RPMI8226 (cell line): ENCODE data around the gene UBE2L3.
"Not testable (repeated sequence)": the region's sequence is repeated elsewhere in the genome, so short reads cannot be mapped to it uniquely, and the experiment has no call there.

Experiments
- DNase-seq: peaks from one replicate; pipeline ENCODE4 v3.0.0-alpha.2; 2015

Gene UBE2L3

DNA sequence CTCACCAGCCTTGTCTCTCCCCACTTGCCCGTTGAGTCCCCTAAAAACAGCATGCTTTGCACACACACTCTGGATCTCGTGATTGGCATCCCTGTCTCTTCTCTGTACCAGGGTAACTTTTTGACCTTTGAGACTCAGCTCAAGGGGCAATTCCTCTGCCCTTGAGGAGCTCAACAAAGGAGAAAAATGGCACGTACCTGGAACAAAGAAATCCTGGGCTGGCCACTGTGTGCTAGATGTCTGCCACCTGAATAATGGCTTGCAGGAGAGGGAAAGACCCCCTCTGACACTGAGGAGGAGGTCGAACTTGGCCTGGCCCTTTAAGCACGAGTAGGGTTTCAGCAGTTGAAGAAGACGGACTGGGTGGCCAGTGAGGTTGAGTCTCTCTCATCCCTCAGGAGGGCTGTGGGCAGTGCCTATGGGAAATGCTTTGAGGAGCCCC, 5.8 kb downstream of the UBE2L3 start:
- no peak for DNase-seq

GRCh38 chr22:21573750-21574494, 6.4 kb downstream of the UBE2L3 start:
- DNase-seq, result no peak

- DNase-seq, result no peak
Measured at GRCh38 chr22:21579474-21579851, 11.9 kb downstream of the UBE2L3 start.

DNA sequence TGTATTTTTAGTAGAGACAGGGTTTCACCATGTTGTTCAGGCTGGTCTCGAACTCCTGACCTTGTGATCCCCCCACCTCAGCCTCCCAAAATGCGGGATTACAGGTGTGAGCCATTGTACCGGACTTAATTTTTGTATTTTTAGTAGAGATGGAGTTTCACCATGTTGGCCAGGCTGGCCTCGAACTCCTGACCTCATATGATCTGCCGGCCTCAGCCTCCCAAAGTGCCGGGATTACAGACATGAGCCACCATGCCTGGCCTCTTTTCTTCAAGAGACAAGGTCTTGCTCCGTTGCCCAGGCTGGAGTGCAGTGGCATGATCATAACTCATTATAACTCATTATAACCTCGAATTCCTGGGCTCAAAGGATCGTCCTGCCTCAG, 13.1 kb downstream of the UBE2L3 start:
- not testable (repeated sequence) for DNase-seq

DNA sequence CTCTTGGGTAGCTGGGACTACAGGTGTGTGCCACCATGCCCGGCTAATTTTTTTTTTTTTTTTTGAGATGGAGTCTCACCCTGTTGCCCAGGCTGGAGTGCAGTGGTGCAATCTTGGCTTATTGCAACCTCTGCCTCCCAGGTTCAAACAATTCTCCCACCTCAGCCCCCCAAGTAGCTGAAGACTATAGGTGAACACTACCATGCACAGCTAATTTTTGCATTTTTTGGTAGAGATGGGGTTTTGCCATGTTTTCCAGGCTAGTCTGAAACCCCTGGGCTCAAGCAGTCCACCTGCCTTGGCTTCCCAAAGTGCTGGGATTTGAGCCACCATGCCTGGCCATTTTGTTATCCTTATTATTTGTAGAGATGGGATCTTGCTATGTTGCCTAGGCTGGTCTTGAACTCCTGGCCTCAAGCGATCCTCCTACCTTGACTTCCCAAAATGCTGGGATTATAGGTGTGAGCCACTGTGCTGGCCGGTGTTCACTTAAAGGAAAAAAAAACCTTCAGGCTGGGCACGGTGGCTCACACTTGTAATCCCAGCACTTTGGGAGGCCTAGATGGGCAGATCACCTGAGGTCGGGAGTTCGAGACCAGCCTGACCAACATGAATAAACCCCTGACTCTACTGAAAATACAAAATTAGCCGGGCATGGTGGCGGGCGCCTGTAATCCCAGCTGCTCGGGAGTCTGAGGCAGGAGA, 13.6 kb downstream of the UBE2L3 start:
- not testable (repeated sequence) for DNase-seq

DNA sequence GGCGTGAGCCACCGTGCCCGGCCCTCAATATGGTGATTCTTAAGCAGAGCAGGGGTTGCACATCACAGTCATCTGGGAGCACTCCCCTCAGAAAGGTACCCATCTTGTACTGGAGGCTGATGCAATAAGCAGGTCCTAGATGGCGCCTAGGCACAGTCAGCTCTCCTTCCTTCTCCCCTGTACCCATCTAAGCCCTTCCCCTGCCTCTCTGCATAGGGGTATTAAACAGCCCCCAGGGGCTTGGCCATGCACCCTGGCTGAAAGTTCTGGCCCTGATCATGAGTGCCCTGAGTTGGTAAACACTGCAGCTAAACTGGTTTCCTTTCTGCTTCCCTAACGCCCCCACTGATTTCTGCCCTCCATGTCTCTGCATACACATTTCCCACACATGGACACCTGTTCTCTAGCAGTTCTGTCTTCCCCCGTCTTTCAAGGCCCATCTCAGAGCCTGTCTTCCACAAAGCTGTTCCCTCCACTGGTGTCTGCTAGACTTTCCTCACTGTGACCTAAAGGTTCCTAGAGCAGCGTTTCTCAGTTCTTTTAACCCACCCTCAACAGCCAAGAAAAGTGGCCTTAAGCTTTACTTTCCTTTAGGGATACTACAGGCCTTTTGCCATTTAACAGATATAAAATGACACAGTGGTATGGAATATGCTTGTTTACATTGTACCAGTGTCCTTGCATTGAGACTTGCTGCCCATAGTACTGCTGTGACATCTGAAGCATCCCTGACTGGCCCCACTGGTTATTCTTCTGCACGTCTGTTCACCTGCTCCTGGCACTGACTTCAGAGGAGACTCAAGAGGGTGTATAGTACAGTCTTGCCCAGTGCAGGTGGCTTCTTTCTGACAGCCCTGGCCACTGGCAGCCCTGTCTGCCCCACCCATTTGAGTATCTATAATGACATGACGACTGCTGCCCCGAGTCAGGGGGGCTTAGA, 15.6 kb downstream of the UBE2L3 start:
- no peak for DNase-seq

- DNase-seq, result no peak
Measured at GRCh38 chr22:21585389-21585788, 17.9 kb downstream of the UBE2L3 start.

DNA sequence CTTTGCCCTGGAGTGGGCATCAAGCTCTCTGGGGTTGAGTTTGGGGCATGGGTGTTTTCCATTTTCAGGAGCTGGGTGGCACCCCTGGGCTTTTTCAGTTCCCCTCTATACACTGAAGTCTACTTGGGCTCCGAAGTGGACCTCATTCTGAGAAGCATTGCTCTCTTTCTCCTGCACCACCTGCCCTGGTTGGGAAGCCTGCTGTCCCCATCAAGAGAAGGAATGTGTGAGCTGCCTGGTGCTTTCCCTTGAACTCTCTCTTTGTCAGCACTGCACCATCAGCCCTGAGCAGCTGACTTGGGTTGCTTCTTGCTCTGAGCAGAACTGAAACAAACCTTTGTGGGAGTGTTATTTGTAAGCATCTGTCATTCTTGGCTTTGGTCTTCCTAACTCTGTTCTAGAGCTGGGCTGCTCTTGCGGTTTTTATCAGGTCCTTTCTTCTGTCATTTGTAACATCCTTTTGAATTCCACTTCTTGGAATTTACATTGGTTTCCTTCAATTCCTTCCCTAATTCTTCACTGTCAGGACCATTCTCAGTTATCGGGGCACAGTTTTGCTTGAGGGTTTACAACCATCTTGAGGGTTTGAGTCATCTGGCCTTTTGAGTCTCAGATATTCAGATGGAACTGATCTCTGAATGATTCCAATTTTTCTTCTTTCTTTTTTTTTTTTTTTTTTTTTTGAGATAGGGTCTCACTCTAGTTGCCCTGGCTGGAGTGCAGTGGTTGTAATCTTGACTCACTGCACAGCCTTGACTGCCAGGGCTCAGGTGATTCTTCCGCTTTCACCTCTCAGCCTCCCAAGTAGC, 20.5 kb downstream of the UBE2L3 start:
- peak; percentile 56 for DNase-seq

GRCh38 chr22:21589396-21589795, 21.9 kb downstream of the UBE2L3 start:
- DNase-seq, result no peak

- DNase-seq, result no peak
Measured at GRCh38 chr22:21590809-21591641, 23.5 kb downstream of the UBE2L3 start.

GRCh38 chr22:21591695-21592094, 24.2 kb downstream of the UBE2L3 start:
- no peak for DNase-seq

DNA sequence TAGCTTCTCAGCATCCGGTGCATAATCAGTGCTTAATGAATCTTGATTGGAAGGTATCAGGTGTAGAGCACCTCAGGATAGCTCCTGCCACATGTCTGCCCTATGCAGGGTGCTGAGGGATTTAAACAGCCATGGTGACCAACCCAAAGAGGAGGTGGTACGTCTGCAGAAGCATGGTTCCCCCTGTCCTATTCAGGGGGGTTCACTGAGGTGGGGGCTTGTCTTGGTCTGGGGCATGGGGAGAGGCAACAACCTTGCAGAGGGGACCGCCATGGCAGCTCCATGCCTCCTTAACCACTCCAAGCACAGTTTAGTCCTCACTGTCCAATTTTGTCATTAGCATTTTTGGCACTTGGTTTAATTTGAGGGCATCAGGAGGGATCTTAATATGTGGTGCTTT, 24.9 kb downstream of the UBE2L3 start:
- no peak for DNase-seq

DNA sequence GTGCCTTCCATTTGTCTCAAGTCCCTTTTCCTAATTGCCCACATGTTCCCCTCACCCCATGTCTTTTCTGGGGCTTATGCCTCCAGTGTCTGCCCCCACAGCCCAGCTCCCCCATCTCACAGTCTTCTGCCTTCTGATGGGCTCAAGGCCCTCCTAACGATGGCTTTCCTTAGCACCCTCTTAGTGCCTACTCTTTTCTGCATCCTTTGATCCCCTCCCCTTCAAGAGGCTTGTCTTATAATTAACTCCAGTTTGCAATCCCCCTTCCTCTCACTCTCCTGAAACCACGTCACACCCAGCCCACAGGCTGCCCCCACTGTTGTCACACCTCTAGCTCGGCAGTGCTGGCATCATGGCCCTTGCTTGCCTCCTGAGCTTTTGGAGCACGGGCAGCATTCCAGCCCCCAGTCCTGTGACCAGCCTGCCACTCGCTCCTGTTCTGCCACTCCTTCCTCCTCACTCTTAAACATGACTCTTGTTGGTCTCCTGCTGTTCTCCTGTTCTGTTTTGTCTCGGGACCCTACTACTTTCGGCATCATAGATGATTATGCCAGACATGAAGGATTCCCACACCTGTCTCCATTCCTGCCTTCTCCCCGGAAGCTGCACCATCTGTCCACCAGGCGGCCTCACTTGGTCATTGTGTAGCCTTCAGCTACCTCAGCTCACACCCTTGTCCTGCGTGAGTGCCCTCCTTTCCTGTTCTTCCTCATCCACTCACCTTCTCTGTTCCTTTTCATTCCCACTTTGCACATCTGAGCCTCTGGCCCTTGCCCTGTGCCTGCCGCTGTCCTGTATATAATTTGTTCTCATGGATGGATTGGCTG, 26.1 kb downstream of the UBE2L3 start:
- DNase-seq, result no peak

- no peak for DNase-seq
Measured at GRCh38 chr22:21594865-21595452, 27.4 kb downstream of the UBE2L3 start.

DNA sequence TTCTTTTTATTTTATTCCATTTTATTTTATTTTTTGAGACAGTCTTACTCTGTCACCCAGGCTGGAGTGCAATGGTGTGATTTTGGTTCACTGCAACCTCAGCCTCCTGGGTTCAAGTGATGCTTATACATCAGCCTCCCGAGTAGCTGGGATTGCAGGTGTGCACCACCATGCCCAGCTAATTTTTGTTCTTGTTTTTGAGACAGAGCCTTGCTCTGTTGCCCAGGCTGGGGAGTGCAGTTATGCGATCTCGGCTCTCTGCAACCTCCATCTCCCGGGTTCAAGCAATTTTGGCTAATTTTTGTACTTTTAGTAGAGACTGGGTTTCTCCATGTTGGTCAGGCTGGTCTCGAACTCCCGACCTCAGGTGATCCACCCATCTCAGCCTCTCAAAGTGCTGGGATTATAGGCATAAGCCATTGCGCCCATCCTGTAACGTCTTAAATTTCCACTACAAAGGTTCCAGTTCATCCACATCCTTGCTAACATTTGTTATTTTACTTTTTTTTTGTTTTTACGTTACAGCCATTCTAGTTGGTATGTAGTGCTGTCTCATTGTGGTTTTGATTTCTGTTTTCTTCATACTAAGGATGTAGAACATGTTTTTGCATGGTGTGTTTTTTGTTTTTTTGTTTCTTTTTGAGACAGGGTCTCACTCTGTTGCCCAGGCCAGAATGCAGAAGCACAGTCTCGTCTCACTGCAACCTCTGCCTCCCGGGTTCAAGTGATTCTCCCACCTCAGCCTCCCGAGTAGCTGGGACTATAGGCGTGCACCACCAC, 29.0 kb downstream of the UBE2L3 start:
- not testable (repeated sequence) for DNase-seq

GRCh38 chr22:21598302-21598701, 30.8 kb downstream of the UBE2L3 start:
- no peak for DNase-seq

GRCh38 chr22:21599053-21599893, 31.8 kb downstream of the UBE2L3 start:
- DNase-seq, result no peak

- no peak for DNase-seq
Measured at GRCh38 chr22:21602579-21602978, 35.1 kb downstream of the UBE2L3 start.
